GM19438 (cell line): ENCODE measurements around the gene RGS5.

ENCODE experiments used
- ATAC-seq: cut with Tn5 transposase; IDR thresholded peaks from one replicate; pipeline ENCODE4 v1.9.1; 2021; ENCODE audit warnings: low read depth; ENCODE audit not compliant: unreplicated experiment

Gene RGS5

GRCh38 chr1:163148911-163149310 is 53.8 kb downstream of the RGS5 start:
- no peak for ATAC-seq

GRCh38 chr1:163147019-163147418 is 55.7 kb downstream of the RGS5 start:
- no peak for ATAC-seq

GRCh38 chr1:163145435-163145834 is 57.3 kb downstream of the RGS5 start:
- no peak for ATAC-seq

- no peak for ATAC-seq
These were observed 58.3 kb downstream of the RGS5 start for GRCh38 chr1:163144418-163144817.

- no peak for ATAC-seq
These were observed 60.6 kb downstream of the RGS5 start for GRCh38 chr1:163142152-163142551.

- ATAC-seq: no peak
These were observed 61.2 kb downstream of the RGS5 start for GRCh38 chr1:163141556-163141955.

GRCh38 chr1:163137556-163138265 is 65.0 kb downstream of the RGS5 start:
- no peak for ATAC-seq

GRCh38 chr1:163131981-163132380 is 70.7 kb downstream of the RGS5 start:
- no peak for ATAC-seq

- ATAC-seq: no peak
These were observed 72.4 kb downstream of the RGS5 start for GRCh38 chr1:163130225-163130856.

- no peak for ATAC-seq
These were observed 74.4 kb downstream of the RGS5 start for GRCh38 chr1:163128282-163128681.

- no peak for ATAC-seq
These were observed 77.9 kb downstream of the RGS5 start for GRCh38 chr1:163124812-163125211.

- no peak for ATAC-seq
These were observed 82.3 kb downstream of the RGS5 start for GRCh38 chr1:163120372-163120771.

- ATAC-seq: no peak
These were observed 83.0 kb downstream of the RGS5 start for GRCh38 chr1:163119707-163120106.

- ATAC-seq: no peak
These were observed 86.8 kb downstream of the RGS5 start for GRCh38 chr1:163115887-163116286.

- ATAC-seq: no peak
These were observed 95.1 kb downstream of the RGS5 start for GRCh38 chr1:163107655-163108054.

- ATAC-seq: no peak
These were observed 96.2 kb downstream of the RGS5 start for GRCh38 chr1:163106364-163106987.

GRCh38 chr1:163104385-163105099 is 98.2 kb downstream of the RGS5 start:
- no peak for ATAC-seq

- no peak for ATAC-seq
These were observed 100.1 kb downstream of the RGS5 start for GRCh38 chr1:163102590-163102989.

- no peak for ATAC-seq
These were observed 107.5 kb downstream of the RGS5 start for GRCh38 chr1:163095213-163095612.

- no peak for ATAC-seq
These were observed 108.1 kb downstream of the RGS5 start for GRCh38 chr1:163094589-163094988.

GRCh38 chr1:163094182-163094581 is 108.5 kb downstream of the RGS5 start:
- ATAC-seq: no peak
